Measurements from ENCODE around the gene PTPN3. TPM values are rescaled to one million over a fixed set of nuclear protein-coding genes. Genes with fewer than 3 reads are reported as not detected.

Gene PTPN3
- total RNA-seq, 3 donors from 2014 or later = 13.2 to 30.3 (median 25.8) TPM

DNA sequence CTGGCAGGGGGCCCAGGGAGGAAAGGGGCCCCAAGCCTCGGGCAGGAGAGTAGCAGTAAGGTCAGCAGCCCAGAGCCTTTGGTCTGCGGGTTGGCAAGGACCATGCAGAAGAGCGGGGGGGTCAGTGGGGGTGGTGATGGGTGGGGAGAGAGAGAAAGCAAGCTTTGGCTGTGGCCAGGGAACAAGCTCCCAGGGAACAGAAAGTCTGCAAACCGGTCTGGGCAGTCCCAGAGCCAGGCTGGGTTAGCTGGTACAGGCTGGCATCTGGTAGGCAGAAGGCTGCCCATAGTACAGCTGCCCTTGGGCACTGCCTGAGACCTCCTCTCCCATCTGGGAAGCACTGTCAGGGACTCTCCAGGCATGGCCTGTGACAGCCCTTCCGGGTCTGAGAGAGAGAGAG is 166.8 kb downstream of the PTPN3 start:
- H3K4me3 ChIP-seq = no peak overlapping the region
- ATAC-seq = peak; percentile 89
- intact Hi-C loops (cut with DNase I, micrococcal nuclease) = loop anchor here in 1 of 2 donors (10.0 kb wide), 1 partner anchor 147 kb away; no protein-coding TSS in a partner anchor
- TF ChIP-seq, protein P1, sequence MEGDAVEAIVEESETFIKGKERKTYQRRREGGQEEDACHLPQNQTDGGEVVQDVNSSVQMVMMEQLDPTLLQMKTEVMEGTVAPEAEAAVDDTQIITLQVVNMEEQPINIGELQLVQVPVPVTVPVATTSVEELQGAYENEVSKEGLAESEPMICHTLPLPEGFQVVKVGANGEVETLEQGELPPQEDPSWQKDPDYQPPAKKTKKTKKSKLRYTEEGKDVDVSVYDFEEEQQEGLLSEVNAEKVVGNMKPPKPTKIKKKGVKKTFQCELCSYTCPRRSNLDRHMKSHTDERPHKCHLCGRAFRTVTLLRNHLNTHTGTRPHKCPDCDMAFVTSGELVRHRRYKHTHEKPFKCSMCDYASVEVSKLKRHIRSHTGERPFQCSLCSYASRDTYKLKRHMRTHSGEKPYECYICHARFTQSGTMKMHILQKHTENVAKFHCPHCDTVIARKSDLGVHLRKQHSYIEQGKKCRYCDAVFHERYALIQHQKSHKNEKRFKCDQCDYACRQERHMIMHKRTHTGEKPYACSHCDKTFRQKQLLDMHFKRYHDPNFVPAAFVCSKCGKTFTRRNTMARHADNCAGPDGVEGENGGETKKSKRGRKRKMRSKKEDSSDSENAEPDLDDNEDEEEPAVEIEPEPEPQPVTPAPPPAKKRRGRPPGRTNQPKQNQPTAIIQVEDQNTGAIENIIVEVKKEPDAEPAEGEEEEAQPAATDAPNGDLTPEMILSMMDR (IDR thresholded peaks at IDR 0.05) = no peak
- peak; percentile 87 to 88 (median 88) for DNase-seq
- H3K4me1 ChIP-seq (ENCODE audit: low read depth) = peaks cover 10% of the 10 kb centered on the region
- H3K9me3 ChIP-seq = no peaks in the 10 kb centered on the region
- no peaks in the 10 kb centered on the region for H3K36me3 ChIP-seq (ENCODE audit: low read depth)

DNA sequence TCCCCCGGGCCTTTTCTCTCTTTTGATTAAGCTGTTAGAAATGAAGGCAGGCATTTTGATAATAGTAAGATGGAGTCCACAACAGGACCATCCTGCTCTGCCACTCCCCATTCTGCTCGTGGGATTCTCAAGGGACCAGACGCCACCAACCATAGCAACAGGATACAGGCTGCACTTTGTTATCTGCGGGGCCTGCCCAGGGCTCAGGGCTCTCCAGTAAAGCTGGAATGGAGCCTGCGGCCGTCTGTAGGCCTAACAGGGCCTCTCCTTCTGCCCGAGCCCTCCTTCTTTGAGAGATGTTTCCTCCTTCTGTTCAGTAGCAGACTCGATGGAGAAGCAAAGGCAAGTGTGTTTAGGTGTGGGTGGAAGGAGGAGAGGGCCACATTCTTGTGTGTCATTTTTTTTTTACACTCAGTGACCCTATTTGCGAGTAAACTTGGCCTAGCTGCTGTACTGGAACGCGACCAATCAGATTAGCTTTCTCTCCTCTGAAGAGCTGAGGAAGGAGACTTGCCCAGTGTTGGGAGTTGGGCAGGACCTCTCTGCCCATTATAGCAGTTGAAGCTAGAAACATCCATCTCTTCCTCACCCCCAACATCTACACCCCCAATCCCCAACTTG is 168.4 kb downstream of the PTPN3 start:
- TF ChIP-seq, protein P1 (IDR thresholded peaks at IDR 0.05) = no peak
- Histone ChIP-seq H3K4me1 (ENCODE audit: low read depth) (peaks cover 10% of the 10 kb centered on the region), H3K9me3 (no peaks in the 10 kb centered on the region), H3K36me3 (ENCODE audit: low read depth) (no peaks in the 10 kb centered on the region), H3K4me3 (no peak overlapping the region)
- peak; percentile 31 for ATAC-seq
- DNase-seq = no peak
- intact Hi-C loops (cut with DNase I, micrococcal nuclease) = loop anchor here in 1 of 2 donors (10.0 kb wide), 1 partner anchor 145 kb away; no protein-coding TSS in a partner anchor

DNA sequence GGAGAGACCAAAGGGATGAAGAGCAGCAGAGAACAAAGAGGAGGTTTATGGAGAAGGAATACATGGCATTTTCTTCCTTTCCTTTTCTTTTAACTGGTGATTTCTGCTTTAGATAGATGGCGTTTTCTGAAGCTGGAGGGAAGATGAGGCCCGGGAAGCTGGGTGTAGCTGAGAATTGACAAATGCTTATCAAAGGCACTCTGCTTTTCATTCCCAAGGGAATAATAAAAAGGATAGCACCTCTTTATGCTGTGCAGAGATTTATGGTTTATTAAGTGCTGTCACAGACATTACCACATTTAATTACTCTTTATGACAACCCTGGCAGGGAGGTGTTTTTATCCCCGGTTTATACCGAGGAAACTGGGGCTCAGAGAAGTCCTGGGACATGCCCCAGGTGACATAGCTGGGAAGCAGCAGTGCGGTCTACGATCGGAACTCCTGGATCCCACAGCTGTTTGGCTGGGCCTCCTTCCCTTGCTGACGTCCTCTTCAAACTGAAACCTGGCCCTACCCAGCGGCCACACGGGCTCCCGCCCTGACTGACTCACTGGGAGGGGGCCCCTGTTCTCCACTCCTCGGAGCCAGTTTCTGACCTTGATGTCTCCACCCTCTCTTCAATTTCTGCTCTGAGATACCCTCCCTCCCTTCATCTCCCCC is 169.0 kb downstream of the PTPN3 start:
- TF ChIP-seq, protein P1 (IDR thresholded peaks at IDR 0.05) = no peak
- H3K36me3 ChIP-seq (ENCODE audit: low read depth) = no peaks in the 10 kb centered on the region
- DNase-seq (peak; percentile 73 to 84 (median 80)), ATAC-seq (peak; percentile 92)
- no peaks in the 10 kb centered on the region for H3K9me3 ChIP-seq
- H3K4me3 ChIP-seq = no peak overlapping the region
- H3K4me1 ChIP-seq (ENCODE audit: low read depth) = peaks cover 10% of the 10 kb centered on the region
- intact Hi-C loops (cut with DNase I, micrococcal nuclease) = no loop called here

Small RNA genes lying within 50 kb of the gene (microRNA-seq; reads per million reads assigned to microRNA genes)
- not detected for gene MIR3927

Other genes starting within 250 kb of the PTPN3 start
- 100 to 1,000 TPM in 2 of 3 donors, 10 to 100 TPM in 1; 56.3 to 163 (median 122) TPM for gene EPB41L4B, start 177.2 kb downstream of the PTPN3 start, total RNA-seq